HFFc6 (cell line): Measurements from ENCODE around the gene FZD10. TPM values are rescaled to one million over a fixed set of nuclear protein-coding genes. Genes with fewer than 3 reads are reported as not detected.

ENCODE experiments used
- DNase-seq: peaks from one replicate; pipeline ENCODE4 v3.0.0-alpha.2; 2018
- H3K27ac Mint-ChIP-seq: 2 replicates; pipeline ENCODE4 v1.8.0; 2020; ENCODE audit warnings: mild to moderate bottlenecking, mixed read lengths
- H3K27me3 Mint-ChIP-seq: 2 replicates; pipeline ENCODE4 v1.8.0; 2021; ENCODE audit warnings: mild to moderate bottlenecking, moderate library complexity, mixed read lengths; ENCODE audit not compliant: insufficient read depth
- H3K36me3 Mint-ChIP-seq: 2 replicates; pipeline ENCODE4 v1.8.0; 2021; ENCODE audit warnings: low read depth, mixed read lengths
- H3K4me1 Mint-ChIP-seq: 2 replicates; pipeline ENCODE4 v1.8.0; 2020; ENCODE audit warnings: low read depth, mixed read lengths
- H3K4me3 Mint-ChIP-seq: 2 replicates; pipeline ENCODE4 v1.8.0; 2020; ENCODE audit warnings: mild to moderate bottlenecking, moderate library complexity, mixed read lengths
- H3K9me3 Mint-ChIP-seq: 2 replicates; pipeline ENCODE4 v1.8.0; 2020; ENCODE audit warnings: mild to moderate bottlenecking, mixed read lengths
- long read RNA-seq: library from polyadenylated mRNA; unstranded; transcript quantifications from one replicate; pipeline ENCODE4 v2.0.0, GENCODE V29; 2019
- total RNA-seq, 6 experiments: library from RNA; stranded (reverse); fragmentation: NEBNext Ultra II Directional; extraction: Animal tissue kit (Norgen Biotek cat#: 25700); gene quantifications; 2 replicates in 1 of 6; 3 replicates in 5 of 6; pipeline ENCODE4 v1.2.3, GENCODE V29; 2021
- TF ChIP-seq, protein P1 (sequence below): fragments of 200-600 bp; sonication (generic); IDR thresholded peaks from 2 replicates; pipeline ENCODE4 v1.5.0; 2021; ENCODE audit warnings: antibody characterized with exemption, mild to moderate bottlenecking

The FZD10 gene
- not detected for total RNA-seq
- long read RNA-seq = 0 reads

- Mint-ChIP-seq H3K36me3 (no peaks in the 10 kb centered on the region), H3K4me1 (no peaks in the 10 kb centered on the region), H3K4me3 (no peak within 1 kb of the TSS), H3K27ac (no peak within 1 kb of the TSS), H3K9me3 (peaks cover 29% of the 10 kb centered on the region), H3K27me3 (peaks cover 5% of the 10 kb centered on the region)
- no peak for DNase-seq
- TF ChIP-seq, protein P1, sequence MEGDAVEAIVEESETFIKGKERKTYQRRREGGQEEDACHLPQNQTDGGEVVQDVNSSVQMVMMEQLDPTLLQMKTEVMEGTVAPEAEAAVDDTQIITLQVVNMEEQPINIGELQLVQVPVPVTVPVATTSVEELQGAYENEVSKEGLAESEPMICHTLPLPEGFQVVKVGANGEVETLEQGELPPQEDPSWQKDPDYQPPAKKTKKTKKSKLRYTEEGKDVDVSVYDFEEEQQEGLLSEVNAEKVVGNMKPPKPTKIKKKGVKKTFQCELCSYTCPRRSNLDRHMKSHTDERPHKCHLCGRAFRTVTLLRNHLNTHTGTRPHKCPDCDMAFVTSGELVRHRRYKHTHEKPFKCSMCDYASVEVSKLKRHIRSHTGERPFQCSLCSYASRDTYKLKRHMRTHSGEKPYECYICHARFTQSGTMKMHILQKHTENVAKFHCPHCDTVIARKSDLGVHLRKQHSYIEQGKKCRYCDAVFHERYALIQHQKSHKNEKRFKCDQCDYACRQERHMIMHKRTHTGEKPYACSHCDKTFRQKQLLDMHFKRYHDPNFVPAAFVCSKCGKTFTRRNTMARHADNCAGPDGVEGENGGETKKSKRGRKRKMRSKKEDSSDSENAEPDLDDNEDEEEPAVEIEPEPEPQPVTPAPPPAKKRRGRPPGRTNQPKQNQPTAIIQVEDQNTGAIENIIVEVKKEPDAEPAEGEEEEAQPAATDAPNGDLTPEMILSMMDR = no peak
Measured at GRCh38 chr12:130162267-130162666, at the start of gene FZD10. TSS of gene FZD10 (plus strand) at chr12:130162464. CDS start at chr12:130162943, 479 bp downstream.

DNA sequence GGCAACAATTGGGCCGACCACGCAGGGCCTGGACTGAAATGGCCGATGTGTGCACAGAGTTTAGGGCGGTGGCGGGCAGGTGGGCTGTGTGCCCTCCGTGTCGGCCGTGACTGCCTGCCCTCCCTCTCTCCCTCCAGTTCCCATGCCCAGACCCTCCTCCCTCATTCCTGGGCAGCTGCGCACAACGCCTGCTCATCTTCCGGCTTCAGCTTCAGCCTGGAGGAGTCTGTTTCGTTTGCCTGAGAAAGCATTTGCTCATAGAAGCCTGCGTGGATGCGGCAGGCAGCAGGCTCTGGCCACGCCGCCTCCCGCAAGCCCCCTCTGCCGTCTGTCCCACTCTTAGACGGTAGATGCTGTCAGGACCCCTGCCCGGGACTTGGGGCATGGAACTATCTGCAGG, 47.3 kb upstream of the FZD10 start:
- no peak overlapping the region for H3K27ac Mint-ChIP-seq
- H3K9me3 Mint-ChIP-seq = peaks cover 53% of the 10 kb centered on the region
- H3K4me3 Mint-ChIP-seq = no peak overlapping the region
- no peak for DNase-seq
- TF ChIP-seq, protein P1 = no peak
- peaks cover 19% of the 10 kb centered on the region for H3K36me3 Mint-ChIP-seq
- H3K4me1 Mint-ChIP-seq = no peaks in the 10 kb centered on the region
- H3K27me3 Mint-ChIP-seq = no peaks in the 10 kb centered on the region

DNA sequence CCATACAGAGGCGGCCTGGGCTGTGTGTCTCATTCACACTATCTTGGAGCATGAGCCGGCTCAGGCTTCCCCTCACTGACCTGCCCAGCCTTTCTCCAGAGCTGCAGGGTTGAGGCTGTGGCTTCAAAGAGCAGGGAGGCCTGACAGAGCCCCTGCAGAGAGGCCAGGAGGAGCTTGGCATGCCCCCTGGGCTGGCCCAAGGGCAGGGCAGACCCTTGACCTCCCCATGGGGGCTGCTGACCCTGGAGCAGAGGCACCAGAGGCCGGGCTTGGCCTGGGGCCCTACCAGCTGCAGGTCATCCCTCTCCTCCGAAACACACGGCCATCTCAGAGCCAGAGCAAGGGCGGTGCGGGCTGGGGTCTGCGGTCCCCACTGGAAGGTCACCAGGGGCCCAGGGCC, 46.6 kb upstream of the FZD10 start:
- H3K4me3 Mint-ChIP-seq = no peak overlapping the region
- no peak overlapping the region for H3K27ac Mint-ChIP-seq
- no peak for DNase-seq
- H3K27me3 Mint-ChIP-seq = no peaks in the 10 kb centered on the region
- H3K36me3 Mint-ChIP-seq = peaks cover 13% of the 10 kb centered on the region
- TF ChIP-seq, protein P1 = no peak
- H3K9me3 Mint-ChIP-seq = peaks cover 50% of the 10 kb centered on the region
- H3K4me1 Mint-ChIP-seq = no peaks in the 10 kb centered on the region

- H3K4me1 Mint-ChIP-seq = no peaks in the 10 kb centered on the region
- H3K36me3 Mint-ChIP-seq = peaks cover 16% of the 10 kb centered on the region
- no peaks in the 10 kb centered on the region for H3K27me3 Mint-ChIP-seq
- no peak overlapping the region for H3K4me3 Mint-ChIP-seq
- no peak for DNase-seq
- peaks cover 50% of the 10 kb centered on the region for H3K9me3 Mint-ChIP-seq
- no peak overlapping the region for H3K27ac Mint-ChIP-seq
- TF ChIP-seq, protein P1 = no peak
Measured at GRCh38 chr12:130116791-130117190, 45.5 kb upstream of the FZD10 start.

DNA sequence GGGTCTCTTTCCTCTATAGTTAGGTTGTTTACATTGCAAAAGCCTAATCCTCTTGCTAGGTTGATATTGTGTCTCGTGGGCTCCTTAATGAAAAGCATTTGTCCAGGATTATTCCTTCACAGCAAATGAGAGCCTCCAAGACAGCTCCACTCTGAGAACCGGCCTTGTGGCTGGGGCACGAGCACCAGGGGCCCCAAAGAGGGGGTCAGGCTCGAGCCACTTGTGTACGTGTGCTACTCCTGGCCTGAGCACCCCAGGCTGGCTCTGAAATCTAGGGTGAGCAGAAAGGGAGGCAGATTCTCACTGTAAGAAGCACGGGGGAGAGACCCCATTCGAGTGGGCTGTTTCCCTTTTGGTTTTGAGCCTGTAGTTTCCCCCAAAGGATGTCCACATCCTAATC, 45.0 kb upstream of the FZD10 start:
- no peak overlapping the region for H3K4me3 Mint-ChIP-seq
- H3K27me3 Mint-ChIP-seq = no peaks in the 10 kb centered on the region
- no peaks in the 10 kb centered on the region for H3K4me1 Mint-ChIP-seq
- DNase-seq = no peak
- peaks cover 12% of the 10 kb centered on the region for H3K36me3 Mint-ChIP-seq
- peaks cover 45% of the 10 kb centered on the region for H3K9me3 Mint-ChIP-seq
- TF ChIP-seq, protein P1 = no peak
- no peak overlapping the region for H3K27ac Mint-ChIP-seq

GRCh38 chr12:130117701-130118100, 44.6 kb upstream of the FZD10 start:
- no peaks in the 10 kb centered on the region for H3K4me1 Mint-ChIP-seq
- no peak overlapping the region for H3K4me3 Mint-ChIP-seq
- no peak overlapping the region for H3K27ac Mint-ChIP-seq
- TF ChIP-seq, protein P1 = no peak
- peaks cover 40% of the 10 kb centered on the region for H3K9me3 Mint-ChIP-seq
- no peak for DNase-seq
- peaks cover 12% of the 10 kb centered on the region for H3K36me3 Mint-ChIP-seq
- no peaks in the 10 kb centered on the region for H3K27me3 Mint-ChIP-seq
